Body of pancreas (tissue), 4 donors: ENCODE results near the gene SENP8. TPM values are rescaled to one million over a fixed set of nuclear protein-coding genes. Genes with fewer than 3 reads are reported as not detected.

ENCODE experiments used
- ATAC-seq: fragments of 150-250 bp; one replicate; pipeline ENCODE4 v1.9.1; 2016
- DNase-seq, 4 donors: peaks; one replicate each; pipeline ENCODE4 v3.0.0-alpha.2; 2019
- H3K27ac ChIP-seq, 4 donors: fragments of 200-600 bp; sonication (generic); 1 replicate in 3 of 4; 2 replicates in 1 of 4; pipeline versions ENCODE4 v1.5.1 to v1.6.1; 2016 to 2019; ENCODE audit warnings: mild to moderate bottlenecking in 1 of 4, mixed read lengths in 1 of 4, moderate library complexity in 1 of 4
- H3K27me3 ChIP-seq, 2 donors: fragments of 200-600 bp; sonication (generic); one replicate each; pipeline ENCODE4 v1.6.0; 2016; ENCODE audit warnings: mild to moderate bottlenecking in 1 of 2
- H3K36me3 ChIP-seq, 2 donors: fragments of 200-600 bp; sonication (generic); replicated peaks in 1 of 2; 2 replicates each; pipeline ENCODE4 v1.5.1; 2016; ENCODE audit warnings: low read depth in 2 of 2; ENCODE audit not compliant: insufficient read depth in 1 of 2
- H3K4me1 ChIP-seq: fragments of 200-600 bp; sonication (generic); one replicate; pipeline ENCODE4 v1.6.0; 2016
- H3K4me3 ChIP-seq, 2 donors: fragments of 200-600 bp; sonication (generic); 1 replicate in 1 of 2; 2 replicates in 1 of 2; pipeline ENCODE4 v1.5.1; 2016 to 2019
- H3K9me3 ChIP-seq, 3 donors: fragments of 200-600 bp; sonication (generic); 1 replicate in 2 of 3; 2 replicates in 1 of 3; pipeline ENCODE4 v1.5.1; 2016
- CTCF ChIP-seq, 7 experiments: fragments of 450-650 bp in 4 of 7; fragments of 200-600 bp in 3 of 7; sonication (generic) in 3 of 7; IDR thresholded peaks; one replicate each; pipeline ENCODE4 v1.5.1; 2016 to 2019; ENCODE audit warnings: antibody characterized with exemption in 7 of 7
- POLR2A ChIP-seq, 3 donors: fragments of 450-650 bp; IDR thresholded peaks; one replicate each; pipeline ENCODE4 v1.6.1; 2016; ENCODE audit warnings: antibody characterized with exemption in 3 of 3, mild to moderate bottlenecking in 2 of 3
- WGBS, 2 donors: methylation state at CpG; one replicate each; pipeline ENCODE4 v1.1.5; 2017; 5-methylcytosine and 5-hydroxymethylcytosine counted together
- intact Hi-C: fragments of 100-400 bp; cut with DNase I; formaldehyde crosslinking; loops from one replicate; pipeline ENCODE4 v1.15.1; 2023
- total RNA-seq, 2 donors: library from RNA; depleted of rRNA; stranded (reverse); fragments of >200 nt; gene quantifications; one replicate each; pipeline ENCODE4 v1.1.0, GENCODE V29; 2016

SENP8 gene
- total RNA-seq, 2 donors from 2014 or later: 2.1 to 5.3 TPM

DNA sequence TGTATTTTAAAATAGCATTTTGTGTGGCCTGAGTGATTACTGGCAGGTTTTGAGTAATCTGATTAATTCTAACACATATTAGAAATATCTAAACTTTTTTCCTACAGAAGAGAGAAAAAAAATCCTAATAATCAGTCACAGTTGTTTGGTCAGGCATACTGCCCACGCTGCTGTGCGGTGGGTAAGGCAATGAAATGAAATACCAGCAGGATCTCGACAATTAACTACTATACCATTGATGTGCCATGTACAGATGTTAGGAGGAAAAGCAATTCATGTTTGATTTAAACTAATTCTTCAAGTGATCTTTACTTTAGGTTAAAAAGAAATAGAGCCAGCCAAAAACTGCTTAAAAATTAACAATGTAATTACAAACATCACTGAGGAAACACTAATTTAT, 74.2 kb downstream of the SENP8 start:
- Histone ChIP-seq H3K9me3 (no peaks in the 10 kb centered on the region), H3K27ac (no peak overlapping the region), H3K27me3 (peaks cover 0 to 6% of the 10 kb centered on the region in 2 donors), H3K36me3 (no peaks in the 10 kb centered on the region), H3K4me3 (no peak overlapping the region), H3K4me1 (peaks cover 6% of the 10 kb centered on the region)
- ATAC-seq (no peak), DNase-seq (no peak)
- intact Hi-C loops: no loop called here
- WGBS, 2 donors: 21 to 31% methylated on average over 3 of the region's 3 CpGs
- no peak for TF ChIP-seq CTCF (IDR thresholded peaks at IDR 0.05)
- TF ChIP-seq POLR2A (IDR thresholded peaks at IDR 0.05): no peak

Other genes starting within 250 kb of the SENP8 start
- gene MYO9A, start 253 bp upstream of the SENP8 start, total RNA-seq: 10 to 100 TPM; 12.9 to 27.8 TPM
- under 1 TPM in 1 of 2 donors, not detected in 1; 0.26 TPM for gene GRAMD2A, start 79.4 kb downstream of the SENP8 start, total RNA-seq
- 100 to 1,000 TPM in 1 of 2 donors, 10 to 100 TPM in 1; 96.9 to 105 TPM for gene PKM, start 112.8 kb downstream of the SENP8 start, total RNA-seq
- gene PARP6, start 154.2 kb downstream of the SENP8 start, total RNA-seq: 10 to 100 TPM; 48.3 to 64.9 TPM
- 1 to 10 TPM; 4.2 to 7.9 TPM for gene CELF6, start 201.8 kb downstream of the SENP8 start, total RNA-seq